ENCODE results near the gene CLASRP. TPM values are rescaled to one million over a fixed set of nuclear protein-coding genes. Genes with fewer than 3 reads are reported as not detected.

CLASRP gene
- total RNA-seq, 4 donors from 2014 or later: 28.8 to 121 (median 91.5) TPM

DNA sequence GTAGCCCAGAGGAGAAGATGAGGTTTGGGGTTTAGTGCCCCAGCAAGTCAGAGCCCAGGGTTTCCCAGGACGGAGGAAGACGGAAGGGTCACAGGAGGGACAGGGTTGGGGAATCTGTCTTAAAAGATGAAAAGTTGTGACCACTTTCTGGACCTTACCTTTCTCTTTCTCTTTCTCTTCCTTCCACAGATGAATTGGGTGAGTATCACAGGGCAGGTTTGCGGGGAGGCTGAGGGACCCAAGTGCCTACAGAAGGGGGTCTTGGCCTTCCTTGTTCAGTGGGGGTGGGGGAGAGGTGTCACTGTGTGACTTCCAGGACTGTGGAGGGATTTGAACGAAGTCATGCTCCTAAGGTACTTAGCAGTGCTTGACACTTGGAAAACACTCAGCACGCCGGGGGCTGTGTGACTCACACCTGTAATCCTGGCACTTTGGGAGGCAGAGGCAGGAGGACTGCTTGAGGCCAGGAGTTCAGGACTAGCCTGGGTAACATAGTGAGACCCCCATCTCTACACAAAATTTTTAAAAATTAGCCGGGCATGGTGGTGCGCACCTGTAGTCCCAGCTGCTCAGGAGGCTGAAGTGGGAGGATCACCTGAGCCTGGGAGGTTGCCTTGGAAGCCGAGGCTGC is 29.1 kb upstream of the CLASRP start:
- ATAC-seq (no peak), DNase-seq (no peak)
- H3K36me3 ChIP-seq: peaks cover 0 to 16% of the 10 kb centered on the region in 2 donors
- H3K27ac ChIP-seq: no peak overlapping the region
- H3K4me1 ChIP-seq: no peaks in the 10 kb centered on the region
- no peak for TF ChIP-seq POLR2A (IDR thresholded peaks at IDR 0.05)
- TF ChIP-seq, protein P1, sequence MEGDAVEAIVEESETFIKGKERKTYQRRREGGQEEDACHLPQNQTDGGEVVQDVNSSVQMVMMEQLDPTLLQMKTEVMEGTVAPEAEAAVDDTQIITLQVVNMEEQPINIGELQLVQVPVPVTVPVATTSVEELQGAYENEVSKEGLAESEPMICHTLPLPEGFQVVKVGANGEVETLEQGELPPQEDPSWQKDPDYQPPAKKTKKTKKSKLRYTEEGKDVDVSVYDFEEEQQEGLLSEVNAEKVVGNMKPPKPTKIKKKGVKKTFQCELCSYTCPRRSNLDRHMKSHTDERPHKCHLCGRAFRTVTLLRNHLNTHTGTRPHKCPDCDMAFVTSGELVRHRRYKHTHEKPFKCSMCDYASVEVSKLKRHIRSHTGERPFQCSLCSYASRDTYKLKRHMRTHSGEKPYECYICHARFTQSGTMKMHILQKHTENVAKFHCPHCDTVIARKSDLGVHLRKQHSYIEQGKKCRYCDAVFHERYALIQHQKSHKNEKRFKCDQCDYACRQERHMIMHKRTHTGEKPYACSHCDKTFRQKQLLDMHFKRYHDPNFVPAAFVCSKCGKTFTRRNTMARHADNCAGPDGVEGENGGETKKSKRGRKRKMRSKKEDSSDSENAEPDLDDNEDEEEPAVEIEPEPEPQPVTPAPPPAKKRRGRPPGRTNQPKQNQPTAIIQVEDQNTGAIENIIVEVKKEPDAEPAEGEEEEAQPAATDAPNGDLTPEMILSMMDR (IDR thresholded peaks at IDR 0.05 in 4 of 5, conservative IDR thresholded peaks at IDR 0.05 in 1 of 5): no peak
- intact Hi-C loops (cut with DNase I; ENCODE audit: low total_unique reads) (no loop called here), in situ Hi-C loops (cut with MboI; ENCODE audit: low sequenced_read_pairs in 4 of 4) (no loop called here)
- no peaks in the 10 kb centered on the region for H3K27me3 ChIP-seq
- no peaks in the 10 kb centered on the region for H3K9me3 ChIP-seq
- no peak overlapping the region for H3K4me3 ChIP-seq

DNA sequence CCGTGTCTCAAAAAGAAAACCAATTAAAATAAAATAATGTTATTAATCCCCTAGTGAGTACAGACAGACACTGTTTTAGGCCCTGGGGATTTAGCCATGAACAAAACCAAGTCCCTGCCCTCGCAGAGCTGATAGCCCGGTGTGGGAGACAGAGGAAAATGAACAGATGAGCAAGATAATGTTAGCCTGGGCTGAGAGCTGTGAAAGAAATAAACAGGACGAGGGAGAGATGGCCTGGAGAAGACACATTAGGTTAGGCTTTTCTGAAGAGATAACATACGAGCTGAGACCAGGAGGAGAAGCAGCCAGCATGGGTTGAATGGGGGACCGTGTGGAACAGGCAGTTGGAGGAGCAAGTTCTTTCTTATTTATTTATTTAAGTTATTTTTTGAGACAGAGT is 28.5 kb upstream of the CLASRP start:
- Histone ChIP-seq H3K9me3 (no peaks in the 10 kb centered on the region), H3K36me3 (peaks cover 0 to 16% of the 10 kb centered on the region in 2 donors), H3K27me3 (no peaks in the 10 kb centered on the region), H3K27ac (no peak overlapping the region), H3K4me3 (no peak overlapping the region), H3K4me1 (no peaks in the 10 kb centered on the region)
- in situ Hi-C loops (cut with MboI; ENCODE audit: low sequenced_read_pairs in 4 of 4): no loop called here
- no peak for DNase-seq
- intact Hi-C loops (cut with DNase I; ENCODE audit: low total_unique reads): no loop called here
- no peak for TF ChIP-seq POLR2A (IDR thresholded peaks at IDR 0.05)
- TF ChIP-seq, protein P1 (IDR thresholded peaks at IDR 0.05 in 4 of 5, conservative IDR thresholded peaks at IDR 0.05 in 1 of 5): no peak
- ATAC-seq: no peak

DNA sequence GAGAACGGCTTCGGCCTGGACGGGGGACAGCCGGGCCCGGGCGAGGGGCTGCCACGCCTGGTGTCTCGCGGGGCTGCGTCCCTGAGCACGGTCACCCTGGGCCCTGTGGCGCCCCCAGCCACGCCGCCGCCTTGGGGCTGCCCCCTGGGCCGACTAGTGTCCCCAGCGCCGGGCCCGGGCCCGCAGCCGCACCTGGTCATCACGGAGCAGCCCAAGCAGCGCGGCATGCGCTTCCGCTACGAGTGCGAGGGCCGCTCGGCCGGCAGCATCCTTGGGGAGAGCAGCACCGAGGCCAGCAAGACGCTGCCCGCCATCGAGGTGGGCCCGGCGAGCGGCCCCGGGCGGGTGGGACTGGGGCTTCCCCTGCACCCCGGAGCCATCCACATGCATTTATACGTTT is 26.9 kb upstream of the CLASRP start:
- intact Hi-C loops (cut with DNase I; ENCODE audit: low total_unique reads): no loop called here
- Histone ChIP-seq H3K9me3 (no peaks in the 10 kb centered on the region), H3K27me3 (no peaks in the 10 kb centered on the region), H3K27ac (no peak overlapping the region), H3K4me1 (no peaks in the 10 kb centered on the region), H3K36me3 (peaks cover 0 to 13% of the 10 kb centered on the region in 2 donors), H3K4me3 (no peak overlapping the region)
- DNase-seq (no peak), ATAC-seq (no peak)
- in situ Hi-C loops (cut with MboI; ENCODE audit: low sequenced_read_pairs in 4 of 4): no loop called here
- TF ChIP-seq POLR2A (IDR thresholded peaks at IDR 0.05): no peak
- TF ChIP-seq, protein P1 (IDR thresholded peaks at IDR 0.05 in 4 of 5, conservative IDR thresholded peaks at IDR 0.05 in 1 of 5): no peak

DNA sequence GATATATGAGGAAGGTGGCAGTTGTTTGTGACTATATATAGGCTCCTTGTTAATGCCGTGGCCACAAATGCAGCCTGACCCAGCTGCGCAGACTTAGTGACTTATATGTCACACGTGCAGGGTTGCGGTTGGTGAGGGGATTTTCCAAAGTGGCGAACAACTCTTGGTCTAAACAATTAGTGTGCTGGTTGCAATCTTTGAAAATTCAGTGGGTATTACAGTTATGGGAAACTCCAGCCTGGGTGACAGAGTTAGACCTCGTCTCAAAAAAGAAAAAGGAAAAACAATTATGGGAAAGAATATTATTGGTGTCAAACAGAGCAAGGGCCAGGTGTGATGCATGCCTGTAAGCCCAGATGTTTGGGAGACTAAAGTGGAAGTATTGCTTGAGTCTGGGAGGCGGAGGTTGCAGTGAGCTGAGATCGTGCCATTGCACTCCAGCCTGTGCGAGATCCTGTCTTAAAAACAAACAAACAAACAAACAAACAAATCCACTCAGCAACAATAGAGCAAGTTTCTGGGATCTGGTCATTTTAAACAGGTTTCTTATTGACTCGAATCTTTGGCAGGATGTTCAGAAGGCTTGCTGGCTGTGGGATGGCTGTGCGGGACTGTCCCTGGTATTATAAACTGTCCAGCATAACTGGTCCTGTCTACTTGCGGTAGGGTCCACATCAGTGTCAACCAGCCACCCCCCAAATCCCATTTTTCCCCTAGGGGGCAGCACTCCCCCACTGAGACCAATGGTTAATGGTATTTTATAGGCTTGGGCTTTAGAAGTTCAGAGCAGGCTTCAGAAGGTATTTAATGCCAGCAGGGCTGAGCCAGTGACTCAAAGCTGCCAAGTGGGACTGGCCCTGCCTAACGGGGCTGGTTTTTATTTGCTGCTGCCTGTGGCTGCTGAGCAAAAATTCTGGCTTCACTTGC is 22.2 kb upstream of the CLASRP start:
- Histone ChIP-seq H3K4me1 (peaks cover 0 to 3% of the 10 kb centered on the region in 2 donors), H3K4me3 (no peak overlapping the region), H3K9me3 (no peaks in the 10 kb centered on the region), H3K27ac (no peak overlapping the region), H3K36me3 (peaks cover 0 to 11% of the 10 kb centered on the region in 2 donors), H3K27me3 (no peaks in the 10 kb centered on the region)
- intact Hi-C loops (cut with DNase I; ENCODE audit: low total_unique reads) (no loop called here), in situ Hi-C loops (cut with MboI; ENCODE audit: low sequenced_read_pairs in 4 of 4) (no loop called here)
- no peak for TF ChIP-seq POLR2A (IDR thresholded peaks at IDR 0.05)
- TF ChIP-seq, protein P1 (IDR thresholded peaks at IDR 0.05 in 4 of 5, conservative IDR thresholded peaks at IDR 0.05 in 1 of 5): peak; percentile 23 to 64 (median 54)
- peak; percentile 33 to 88 for ATAC-seq
- peak in 1 of 2 donors; percentile 58 for DNase-seq

Measured in gastrocnemius medialis (tissue), 4 donors.